Measurements from ENCODE around the gene SPATA19.
"Not testable (repeated sequence)": the region's sequence is repeated elsewhere in the genome, so short reads cannot be mapped to it uniquely, and the experiment has no call there.

The SPATA19 gene

GRCh38 chr11:133887692-133888332 is 42.5 kb upstream of the SPATA19 start:
- no peak overlapping the region for H3K27ac ChIP-seq

GRCh38 chr11:133886029-133886428 is 40.7 kb upstream of the SPATA19 start:
- no peak overlapping the region for H3K27ac ChIP-seq
- TF ChIP-seq CTCF (IDR thresholded peaks at IDR 0.05) (no peak), ZFX (IDR thresholded peaks at IDR 0.05; ENCODE audit: borderline replicate concordance) (no peak)

More at GRCh38 chr11:133887692-133888332, 42.5 kb upstream of the SPATA19 start:
- TF ChIP-seq ZFX (IDR thresholded peaks at IDR 0.05; ENCODE audit: borderline replicate concordance) (no peak), CTCF (IDR thresholded peaks at IDR 0.05) (no peak)

GRCh38 chr11:133872160-133872559 is 26.8 kb upstream of the SPATA19 start:
- no peak overlapping the region for H3K27ac ChIP-seq

GRCh38 chr11:133867456-133867855 is 22.1 kb upstream of the SPATA19 start:
- no peak overlapping the region for H3K27ac ChIP-seq
- TF ChIP-seq ZFX (IDR thresholded peaks at IDR 0.05; ENCODE audit: borderline replicate concordance) (no peak), CTCF (IDR thresholded peaks at IDR 0.05) (no peak)

More at GRCh38 chr11:133872160-133872559, 26.8 kb upstream of the SPATA19 start:
- no peak for TF ChIP-seq ZFX (IDR thresholded peaks at IDR 0.05; ENCODE audit: borderline replicate concordance)
- TF ChIP-seq CTCF (IDR thresholded peaks at IDR 0.05) = no peak

GRCh38 chr11:133865466-133865865 is 20.2 kb upstream of the SPATA19 start:
- H3K27ac ChIP-seq = no peak overlapping the region
- TF ChIP-seq CTCF (IDR thresholded peaks at IDR 0.05) = no peak
- TF ChIP-seq ZFX (IDR thresholded peaks at IDR 0.05; ENCODE audit: borderline replicate concordance) = no peak

- no peak for TF ChIP-seq ZFX (IDR thresholded peaks at IDR 0.05; ENCODE audit: borderline replicate concordance)
- TF ChIP-seq CTCF (IDR thresholded peaks at IDR 0.05) = no peak
- no peak overlapping the region for H3K27ac ChIP-seq
Observed at GRCh38 chr11:133864756-133865155, 19.4 kb upstream of the SPATA19 start.

GRCh38 chr11:133860151-133860550 is 14.8 kb upstream of the SPATA19 start:
- H3K27ac ChIP-seq = no peak overlapping the region

GRCh38 chr11:133854330-133854960 is 9.1 kb upstream of the SPATA19 start:
- H3K27ac ChIP-seq = not testable (repeated sequence)

More at GRCh38 chr11:133860151-133860550, 14.8 kb upstream of the SPATA19 start:
- TF ChIP-seq ZFX (IDR thresholded peaks at IDR 0.05; ENCODE audit: borderline replicate concordance) (no peak), CTCF (IDR thresholded peaks at IDR 0.05) (no peak)
